HG03159 (cell line): ENCODE measurements around the gene LRP3.

Experiments
- ATAC-seq: cut with Tn5 transposase; IDR thresholded peaks from one replicate; pipeline ENCODE4 v1.9.1; 2021; ENCODE audit warnings: mild to moderate bottlenecking, moderate library complexity; ENCODE audit not compliant: unreplicated experiment

The LRP3 gene

DNA sequence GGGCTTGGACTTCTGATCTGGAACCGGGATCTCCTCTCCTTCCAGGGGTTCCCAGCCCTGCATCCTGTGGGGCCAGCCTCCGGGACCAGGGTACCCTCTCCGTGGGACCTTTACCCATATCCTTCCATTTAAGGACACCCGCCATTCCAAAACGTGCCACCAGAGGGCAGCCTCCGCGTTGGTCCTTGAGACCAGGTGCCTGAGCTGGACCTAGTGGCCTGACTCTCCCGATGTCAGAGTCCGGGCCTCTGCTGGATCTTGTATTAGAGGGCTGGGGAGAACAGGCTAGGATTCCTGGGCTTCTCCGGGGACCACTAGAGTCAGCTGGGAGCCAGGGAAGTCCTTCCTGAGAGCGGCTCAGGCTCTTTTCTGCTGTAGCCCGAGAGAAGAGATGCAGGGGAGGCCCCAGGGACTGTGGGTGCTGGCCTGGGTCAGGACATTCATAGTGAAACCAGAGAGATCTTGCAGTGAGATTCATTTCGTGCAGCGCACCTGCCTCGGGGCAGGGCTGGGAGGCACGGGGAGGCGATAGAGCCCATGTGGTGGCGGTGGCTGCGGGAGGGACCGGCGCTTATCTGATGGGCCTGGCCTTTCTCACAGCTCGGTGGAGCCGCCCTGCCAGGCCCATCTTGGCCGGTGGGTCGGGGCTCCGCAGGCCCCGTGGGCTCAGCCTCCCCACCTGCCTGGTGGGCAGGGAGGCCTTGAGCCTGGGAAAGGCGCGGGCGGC is 41.3 kb downstream of the LRP3 start:
- ATAC-seq = peak; percentile 92

DNA sequence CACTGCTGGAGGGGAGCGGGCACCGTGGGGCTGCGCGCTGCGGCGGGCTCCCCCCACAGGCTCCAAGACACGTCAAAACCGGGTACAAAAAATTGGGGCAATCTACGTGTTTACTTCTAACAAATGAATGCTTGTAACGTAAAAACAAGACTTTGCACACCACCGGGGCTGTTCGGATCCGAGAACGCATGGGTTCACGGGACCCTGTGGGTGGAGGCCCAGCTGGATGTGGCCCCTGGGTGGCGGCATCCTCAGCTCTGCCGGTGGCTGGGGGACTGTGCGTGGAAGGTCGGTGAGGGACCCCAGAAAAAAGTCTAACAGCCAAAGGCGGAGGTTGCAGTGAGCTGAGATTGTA is 41.8 kb downstream of the LRP3 start:
- ATAC-seq = no peak

DNA sequence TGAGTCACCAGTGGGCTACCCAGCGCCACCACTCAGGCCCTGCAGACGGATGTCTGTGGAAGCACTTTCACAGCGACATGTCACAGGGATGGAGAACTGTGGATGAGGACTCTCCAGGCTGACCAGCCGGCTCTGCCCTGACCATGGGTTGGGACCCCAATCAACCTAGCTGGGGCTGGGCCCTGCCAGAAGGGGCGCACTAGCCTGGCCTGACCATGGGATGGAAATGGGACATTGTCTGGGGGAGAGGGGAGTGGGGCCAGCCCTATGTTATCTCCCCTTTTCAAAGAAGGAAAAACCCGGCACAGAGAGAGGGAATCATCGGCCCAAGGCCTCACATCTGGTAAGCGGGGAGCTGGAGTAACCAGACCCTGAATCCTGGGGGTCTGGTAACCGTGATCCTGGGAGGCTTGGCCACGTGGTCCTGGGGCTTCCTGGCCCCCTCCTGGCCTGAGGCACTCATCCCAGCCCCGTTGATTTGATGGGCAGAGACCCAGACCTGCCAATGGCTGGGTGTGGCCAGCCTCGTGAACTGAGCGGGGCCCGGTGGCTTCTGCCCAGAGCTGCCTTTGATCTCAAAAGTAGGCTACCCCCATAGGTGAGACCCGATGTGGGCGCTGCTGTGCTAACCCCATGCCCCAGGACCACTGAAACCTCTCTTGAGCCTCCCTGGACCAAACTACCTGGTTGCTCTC is 42.7 kb downstream of the LRP3 start:
- no peak for ATAC-seq

DNA sequence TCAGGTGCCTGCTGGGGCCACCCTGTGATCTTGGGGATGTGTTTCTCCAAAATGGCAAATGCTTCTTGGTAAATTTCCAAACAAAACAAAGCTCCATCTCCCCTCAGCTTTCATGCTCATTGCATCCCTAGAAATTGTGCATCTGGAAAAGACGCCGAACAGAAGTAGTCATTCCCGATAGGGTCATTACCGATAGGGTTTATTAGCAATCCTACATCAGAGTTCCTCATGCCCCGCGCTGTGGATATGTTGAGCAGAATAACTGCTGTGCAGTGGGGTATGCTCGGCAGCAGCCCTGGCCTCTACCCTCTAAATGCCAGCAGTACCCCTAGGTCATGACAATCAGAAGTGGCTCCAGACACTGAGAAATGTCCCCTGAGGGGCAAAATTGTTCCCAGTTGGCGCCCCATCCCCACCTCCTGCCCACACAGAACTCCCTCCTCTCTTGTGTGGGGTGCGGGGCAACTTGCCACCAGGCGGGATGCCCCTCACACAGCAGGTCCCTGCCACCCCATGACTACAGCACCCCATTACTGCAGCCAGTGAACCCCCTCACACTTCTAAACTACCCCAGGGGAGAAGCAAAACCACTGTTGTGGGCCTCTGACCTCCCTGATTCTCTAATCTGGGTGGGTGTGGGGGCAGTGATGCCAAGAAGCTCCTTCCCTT is 44.5 kb downstream of the LRP3 start:
- ATAC-seq = no peak

DNA sequence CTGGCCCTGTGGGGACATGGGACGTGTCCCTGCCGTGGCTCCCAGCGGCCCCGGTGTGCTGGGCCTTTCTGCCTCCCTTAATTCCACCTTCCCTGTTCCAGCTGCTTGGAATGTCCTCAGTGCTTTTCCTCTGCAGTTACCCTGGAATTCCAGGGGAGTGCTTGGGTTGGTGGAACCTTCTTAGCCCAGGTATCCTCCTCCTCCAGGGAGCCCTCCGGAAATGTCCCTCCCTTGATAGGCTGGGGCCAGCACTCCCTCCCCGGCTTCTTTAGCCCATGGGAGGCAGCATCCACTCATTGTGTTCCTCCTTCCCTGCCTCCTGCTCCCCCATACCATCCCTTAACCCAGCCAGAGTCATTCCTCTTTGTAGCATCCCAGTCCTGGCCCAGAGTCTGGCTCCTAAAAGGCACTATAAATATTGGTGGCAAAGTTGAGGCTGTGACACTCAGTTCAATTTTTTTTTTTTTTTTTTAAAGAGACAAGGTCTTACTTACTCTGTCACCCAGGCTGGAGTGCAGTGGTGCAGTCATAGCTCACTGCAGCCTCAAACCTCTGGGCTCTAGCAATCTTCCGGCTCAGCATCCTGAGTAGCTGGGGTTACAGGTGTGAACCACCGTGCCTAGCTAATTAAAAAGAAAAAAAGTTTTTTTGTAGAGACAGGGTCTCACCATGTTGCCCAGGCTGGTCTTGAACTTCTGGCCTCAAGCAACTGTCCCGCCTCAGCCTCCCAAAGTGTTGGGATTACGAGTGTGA is 45.3 kb downstream of the LRP3 start:
- no peak for ATAC-seq

DNA sequence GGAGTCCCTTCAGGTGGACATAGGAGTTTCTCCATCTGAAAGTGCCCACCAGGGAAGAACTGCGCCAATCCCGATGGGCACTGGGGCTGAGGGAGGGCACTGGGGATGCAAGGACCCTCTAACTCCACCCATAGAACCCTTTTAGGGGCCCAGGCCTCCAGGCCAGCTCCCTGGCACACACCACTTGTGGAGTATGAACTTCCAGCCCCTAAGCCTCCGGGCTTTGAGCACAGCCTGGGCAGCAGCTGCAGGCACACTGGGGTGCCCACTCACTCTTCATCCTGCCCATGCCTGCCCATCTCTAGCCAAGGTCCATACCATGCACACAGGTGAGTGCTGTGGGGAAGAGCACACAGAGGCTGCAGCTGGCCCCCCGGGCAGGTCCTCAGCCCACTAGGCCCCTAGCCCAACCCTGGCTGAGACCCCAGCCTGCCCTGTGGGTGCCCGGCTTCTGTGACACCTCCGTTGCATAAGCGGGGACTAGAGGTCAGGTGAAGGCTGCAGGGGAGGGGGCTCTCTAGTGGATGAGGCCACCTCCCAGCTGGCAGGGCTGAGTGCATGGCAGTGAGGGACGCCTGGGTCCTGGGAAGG is 46.1 kb downstream of the LRP3 start:
- ATAC-seq = no peak

DNA sequence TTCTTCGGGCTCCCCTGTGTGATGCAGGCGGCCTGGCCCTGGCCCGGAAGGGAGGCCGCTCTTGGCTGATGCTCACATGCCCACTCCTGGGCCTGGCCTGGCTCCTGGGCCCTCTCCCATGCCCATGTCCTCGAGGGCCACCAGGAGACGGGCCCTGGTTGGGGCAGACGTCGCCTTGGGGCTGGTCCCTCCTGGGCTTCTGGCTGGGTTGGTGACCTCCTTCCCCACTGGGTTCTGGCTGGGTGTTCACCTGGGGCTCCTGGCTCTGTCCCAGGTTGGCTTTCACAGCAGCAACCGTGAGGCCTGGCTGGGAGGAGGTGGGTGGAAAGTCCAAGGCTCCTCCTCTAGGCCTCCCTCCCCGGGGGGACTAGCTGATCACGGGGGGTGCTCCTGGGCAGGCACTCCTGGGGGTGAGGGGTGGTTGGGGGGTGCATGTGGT is 47.0 kb downstream of the LRP3 start:
- no peak for ATAC-seq

DNA sequence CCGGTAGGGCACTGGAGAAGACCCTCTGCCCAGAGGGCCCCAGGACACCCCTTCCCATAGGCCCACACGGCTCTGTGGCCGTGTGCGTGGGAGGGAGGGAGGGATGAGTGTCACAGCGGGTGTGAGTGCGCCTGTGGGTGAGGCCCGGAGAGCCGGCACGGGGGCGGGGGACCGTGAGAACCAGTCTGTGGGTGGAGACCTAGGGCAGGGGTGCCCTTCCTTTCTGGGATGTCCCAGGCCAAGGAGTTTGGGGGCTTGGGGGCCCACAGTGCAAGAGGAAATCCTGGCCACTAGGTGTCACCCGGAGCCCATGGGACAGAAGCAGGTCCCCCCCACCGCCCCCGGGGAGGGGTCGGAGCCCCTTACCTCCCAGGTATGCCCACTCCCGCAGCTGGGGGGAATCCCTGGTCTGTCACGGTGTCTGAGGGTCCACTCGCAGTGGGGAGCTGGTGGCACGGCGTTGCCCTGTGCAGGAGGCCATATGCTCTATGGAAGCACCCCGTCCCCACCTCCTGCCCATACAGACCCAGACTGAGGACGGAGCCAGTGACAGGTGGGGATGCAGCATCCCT is 47.5 kb downstream of the LRP3 start:
- ATAC-seq = no peak

DNA sequence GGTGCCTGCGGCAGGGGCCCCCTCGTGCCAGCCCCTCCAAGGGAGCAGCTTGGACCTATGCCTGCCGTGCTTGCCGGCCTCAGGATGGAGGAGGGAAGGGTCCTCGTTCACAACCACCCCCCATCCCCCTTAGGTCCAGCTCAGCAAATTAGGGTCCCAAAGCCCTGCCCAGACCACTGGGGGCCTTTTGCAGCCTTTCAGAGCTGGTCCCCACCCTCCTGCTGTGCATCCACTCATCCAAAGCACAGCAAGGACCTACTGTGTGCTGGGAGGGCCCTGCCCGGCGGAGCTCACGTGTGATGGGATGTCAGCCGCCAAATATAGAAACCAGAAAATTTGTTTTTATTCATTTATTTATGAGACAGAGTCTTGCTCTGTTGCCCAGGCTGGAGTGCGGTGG is 48.0 kb downstream of the LRP3 start:
- no peak for ATAC-seq

DNA sequence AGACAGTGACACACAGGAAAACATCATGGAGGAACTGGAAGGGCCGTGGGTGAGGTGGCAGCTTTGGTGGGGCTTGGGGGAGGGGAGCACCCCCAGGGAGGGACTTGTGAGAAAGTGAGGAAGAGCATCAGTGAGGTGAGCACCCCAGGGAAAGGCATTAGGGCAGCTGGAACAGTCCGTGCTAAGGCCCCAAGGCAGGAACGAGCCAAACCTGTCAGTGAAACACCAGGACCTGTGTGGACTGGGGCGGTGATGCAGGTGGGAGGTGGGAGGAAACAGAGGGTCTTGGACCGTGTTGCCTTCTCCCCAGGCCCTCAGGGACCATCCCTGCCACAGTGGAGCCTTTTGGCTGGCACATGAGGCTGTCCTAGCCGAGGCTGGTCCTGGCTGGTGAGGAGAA is 48.8 kb downstream of the LRP3 start:
- ATAC-seq = no peak

DNA sequence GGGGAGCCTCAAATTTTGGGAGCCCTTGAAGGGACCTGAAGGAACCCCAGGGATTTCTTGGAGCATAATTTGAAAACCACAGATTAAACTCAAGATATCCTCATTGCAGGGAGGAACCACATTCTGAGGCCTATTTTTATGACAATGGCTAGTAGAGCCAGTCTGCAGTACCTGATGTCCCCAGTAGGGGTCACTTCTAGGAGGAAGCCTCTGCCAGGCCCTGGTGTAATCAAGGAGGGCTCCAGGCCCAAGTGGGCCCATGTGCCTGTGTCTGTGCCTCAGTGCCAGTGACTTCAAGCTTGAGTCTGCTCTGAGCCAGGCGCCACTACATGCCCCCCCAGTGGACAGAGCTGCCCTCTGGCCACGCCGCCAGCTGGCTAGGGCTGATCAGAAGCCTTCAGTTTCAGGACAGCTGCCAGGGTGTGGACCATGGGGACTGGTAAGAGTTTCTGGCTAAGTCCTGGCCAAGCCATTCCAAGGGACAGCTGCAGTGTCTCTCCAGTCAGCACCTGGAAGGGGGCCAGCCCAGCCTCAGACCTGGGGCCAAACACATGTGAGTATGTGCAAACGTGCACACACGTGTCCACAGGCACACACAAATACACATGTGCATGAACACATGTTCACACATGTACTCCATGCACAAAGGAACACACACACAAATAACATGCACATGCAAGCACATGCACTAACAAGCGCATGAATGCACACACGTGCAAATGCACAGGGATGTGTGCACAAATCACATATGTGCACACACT is 52.0 kb downstream of the LRP3 start:
- ATAC-seq = no peak

DNA sequence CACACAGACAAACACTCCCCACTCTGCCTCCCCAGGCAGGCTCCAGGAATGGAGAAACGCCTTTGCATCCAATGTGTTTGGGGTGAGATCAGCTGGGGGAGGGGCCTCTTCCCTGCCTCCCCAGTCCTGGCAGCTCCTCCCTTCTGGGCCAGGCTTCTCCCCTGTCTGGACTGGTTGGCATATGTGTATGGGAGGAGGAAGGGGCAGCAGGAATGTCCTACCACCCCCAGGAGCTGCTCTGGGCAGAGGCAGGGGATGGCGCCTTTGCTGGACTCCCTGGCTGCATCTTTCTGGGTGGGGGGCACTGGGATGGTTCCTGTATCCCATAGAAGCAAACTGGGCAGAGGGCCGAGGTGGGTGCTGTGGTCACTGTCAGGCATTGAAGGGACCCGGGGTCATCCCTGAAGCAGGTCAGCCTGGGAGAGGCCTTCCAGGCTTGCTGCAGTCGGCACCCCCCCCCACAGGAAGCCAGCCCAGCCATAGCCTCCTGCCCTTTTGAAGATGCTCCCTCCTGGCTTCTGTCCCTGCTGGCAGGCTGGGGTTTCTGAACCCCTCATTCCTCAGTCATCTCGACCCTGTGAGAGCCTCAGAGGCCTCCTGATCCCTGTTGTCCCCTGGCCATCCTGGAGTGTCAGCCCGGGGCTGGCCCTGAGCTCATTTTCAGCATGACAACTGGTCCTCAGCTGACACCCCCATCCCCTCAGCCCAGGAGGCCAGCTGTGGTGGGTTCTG is 52.7 kb downstream of the LRP3 start:
- ATAC-seq = no peak

DNA sequence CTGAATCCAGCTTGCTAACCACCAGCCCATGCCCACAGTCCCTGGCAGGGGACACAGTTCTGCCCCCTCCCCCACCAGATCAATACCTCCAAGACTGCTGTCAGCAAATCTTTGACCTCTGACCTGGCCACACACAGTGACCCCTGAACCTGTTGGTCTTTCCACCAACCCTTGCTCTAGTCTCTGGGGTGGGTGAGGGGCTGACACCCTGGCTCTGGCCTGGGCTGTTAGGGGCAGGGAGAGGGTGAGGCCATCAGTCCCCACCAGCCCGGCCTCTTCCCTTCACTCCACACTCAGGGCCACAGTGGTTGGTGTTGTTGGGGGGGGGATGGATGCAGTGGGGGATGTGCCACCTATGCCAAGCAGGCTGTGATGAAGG is 53.3 kb downstream of the LRP3 start:
- no peak for ATAC-seq

DNA sequence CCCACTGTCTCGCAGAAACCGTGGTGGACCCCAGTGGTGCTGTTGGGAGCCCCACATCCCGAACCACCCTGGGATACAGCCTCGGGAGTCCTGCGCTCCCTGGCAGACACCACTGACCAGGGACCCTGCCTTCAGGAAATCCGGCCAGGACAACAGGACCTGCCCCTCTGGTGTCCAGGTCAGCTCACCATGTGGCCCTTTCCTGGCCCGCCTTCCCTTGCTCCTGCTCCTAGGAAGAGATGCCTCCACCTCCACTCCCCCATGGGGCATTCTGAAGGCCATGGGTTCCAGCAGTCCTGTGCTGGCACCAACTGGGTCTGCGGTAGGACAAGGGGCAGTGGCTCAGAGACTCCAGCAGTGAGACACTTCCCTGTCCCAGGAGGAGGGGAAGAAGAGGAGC is 54.0 kb downstream of the LRP3 start:
- ATAC-seq = no peak

DNA sequence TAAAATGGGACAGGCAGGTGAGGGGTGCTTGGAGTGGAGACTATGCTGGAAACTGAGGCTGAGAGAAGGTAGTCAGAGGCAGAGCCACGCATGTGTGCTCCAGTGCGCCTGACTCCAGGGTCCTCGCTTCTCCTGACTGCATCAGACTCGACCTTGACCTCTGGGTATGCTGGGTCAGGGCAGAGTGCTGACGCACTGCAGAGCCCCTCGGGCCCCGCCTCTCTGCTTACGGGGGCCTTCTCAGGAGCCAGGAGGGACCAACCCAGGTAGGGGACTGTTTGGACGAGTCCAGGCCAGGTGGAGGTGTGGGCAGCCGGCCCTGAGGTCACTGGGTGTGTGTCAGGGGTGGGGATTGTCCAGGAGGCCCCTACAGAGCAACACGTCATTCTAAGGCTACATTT is 54.4 kb downstream of the LRP3 start:
- no peak for ATAC-seq

DNA sequence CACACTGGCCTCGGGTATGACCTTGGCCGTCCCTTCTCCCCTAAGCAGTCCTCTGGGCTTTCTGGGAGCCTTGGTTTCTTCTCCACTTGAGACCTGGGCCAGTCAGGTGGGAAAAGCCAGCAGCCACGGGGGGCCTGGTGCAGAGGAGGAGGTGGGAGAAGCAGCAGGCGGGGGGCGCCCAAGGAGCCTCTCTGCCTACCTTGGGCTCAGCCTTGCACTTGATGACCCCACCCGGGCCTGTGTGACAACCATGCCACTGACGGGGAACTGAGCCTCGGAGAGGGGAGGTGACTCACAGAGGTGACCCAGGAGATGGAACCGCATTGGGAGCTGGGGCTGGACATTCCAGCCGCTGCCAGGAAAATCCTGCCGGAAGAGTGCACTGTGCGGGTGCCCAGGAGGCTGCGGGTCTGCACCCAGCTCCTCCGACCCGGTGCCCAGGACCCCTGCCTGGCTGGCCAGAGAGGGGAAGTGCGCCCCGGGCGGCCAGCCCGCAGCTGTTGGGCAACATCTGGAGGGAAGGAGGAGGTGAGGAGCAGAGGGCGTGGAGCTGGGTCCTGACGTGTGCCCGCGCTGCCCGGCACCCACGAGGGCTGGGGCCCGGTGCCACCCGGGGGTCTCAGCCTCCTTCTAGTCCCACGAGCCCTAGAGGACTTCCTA is 55.0 kb downstream of the LRP3 start:
- ATAC-seq = no peak

DNA sequence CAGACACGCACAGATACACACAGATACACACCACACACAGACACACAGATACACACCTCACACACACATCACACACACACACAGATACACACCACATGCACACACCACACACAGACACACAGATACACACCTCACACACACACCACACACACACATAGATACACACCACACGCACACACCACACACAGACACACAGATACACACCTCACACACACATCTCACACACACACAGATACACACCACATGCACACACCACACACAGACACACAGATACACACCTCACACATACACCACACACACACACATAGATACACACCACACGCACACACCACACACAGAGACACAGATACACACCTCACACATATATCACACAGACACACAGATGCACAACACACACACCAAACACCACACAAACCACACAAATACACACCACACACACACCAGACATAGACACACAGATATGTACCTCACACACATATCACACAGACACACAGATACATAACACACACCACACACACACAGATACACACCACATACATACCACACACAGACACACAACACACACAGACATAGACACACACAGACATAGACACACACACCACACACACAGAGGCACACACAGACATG is 55.7 kb downstream of the LRP3 start:
- ATAC-seq = no peak

DNA sequence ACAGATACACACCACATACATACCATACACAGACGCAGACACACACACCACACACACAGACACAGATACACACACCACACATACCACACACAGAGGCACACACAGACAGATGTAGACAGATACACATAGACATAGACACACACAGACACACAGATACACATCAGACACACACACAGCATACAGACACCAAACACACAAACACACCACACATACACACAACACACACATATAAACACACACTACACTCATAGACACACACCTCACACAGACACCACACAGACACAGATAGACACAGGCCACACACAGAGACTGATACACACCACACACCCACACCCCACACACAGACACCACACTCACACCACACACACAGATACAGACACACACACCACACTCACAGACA is 56.4 kb downstream of the LRP3 start:
- no peak for ATAC-seq
